GM21723 (cell line): ENCODE measurements around the gene BARHL2.

Experiments
- ATAC-seq: cut with Tn5 transposase; IDR thresholded peaks from one replicate; pipeline ENCODE4 v1.9.1; 2021; ENCODE audit warnings: mild to moderate bottlenecking, moderate library complexity; ENCODE audit not compliant: unreplicated experiment

The BARHL2 gene

GRCh38 chr1:90711696-90712095 is 5.4 kb downstream of the BARHL2 start:
- no peak for ATAC-seq

- ATAC-seq = no peak
Observed at GRCh38 chr1:90710579-90711536, 6.2 kb downstream of the BARHL2 start.

GRCh38 chr1:90709535-90709934 is 7.6 kb downstream of the BARHL2 start:
- no peak for ATAC-seq

- ATAC-seq = no peak
Observed at GRCh38 chr1:90708826-90709225, 8.3 kb downstream of the BARHL2 start.

- ATAC-seq = no peak
Observed at GRCh38 chr1:90708236-90708786, 8.8 kb downstream of the BARHL2 start.

- ATAC-seq = no peak
Observed at GRCh38 chr1:90707363-90707710, 9.8 kb downstream of the BARHL2 start.

- ATAC-seq = no peak
Observed at GRCh38 chr1:90706437-90707362, 10.4 kb downstream of the BARHL2 start.

GRCh38 chr1:90705956-90706355 is 11.1 kb downstream of the BARHL2 start:
- no peak for ATAC-seq

GRCh38 chr1:90704817-90705216 is 12.3 kb downstream of the BARHL2 start:
- ATAC-seq = no peak

GRCh38 chr1:90694846-90695245 is 22.3 kb downstream of the BARHL2 start:
- ATAC-seq = no peak

GRCh38 chr1:90687747-90688146 is 29.4 kb downstream of the BARHL2 start:
- no peak for ATAC-seq

GRCh38 chr1:90675161-90675847 is 41.8 kb downstream of the BARHL2 start:
- no peak for ATAC-seq

GRCh38 chr1:90671741-90672140 is 45.4 kb downstream of the BARHL2 start:
- no peak for ATAC-seq

GRCh38 chr1:90671251-90671650 is 45.9 kb downstream of the BARHL2 start:
- no peak for ATAC-seq
